CD4-positive, alpha-beta T cell treated with Interleukin-1 beta for 1 hour (primary cell): ENCODE measurements around the gene PTPRJ.
"Not testable (repeated sequence)": the region's sequence is repeated elsewhere in the genome, so short reads cannot be mapped to it uniquely, and the experiment has no call there.

Experiments
- DNase-seq, 2 donors: peaks; one replicate each; pipeline ENCODE4 v3.0.0-alpha.2; 2020 to 2022

PTPRJ gene

DNA sequence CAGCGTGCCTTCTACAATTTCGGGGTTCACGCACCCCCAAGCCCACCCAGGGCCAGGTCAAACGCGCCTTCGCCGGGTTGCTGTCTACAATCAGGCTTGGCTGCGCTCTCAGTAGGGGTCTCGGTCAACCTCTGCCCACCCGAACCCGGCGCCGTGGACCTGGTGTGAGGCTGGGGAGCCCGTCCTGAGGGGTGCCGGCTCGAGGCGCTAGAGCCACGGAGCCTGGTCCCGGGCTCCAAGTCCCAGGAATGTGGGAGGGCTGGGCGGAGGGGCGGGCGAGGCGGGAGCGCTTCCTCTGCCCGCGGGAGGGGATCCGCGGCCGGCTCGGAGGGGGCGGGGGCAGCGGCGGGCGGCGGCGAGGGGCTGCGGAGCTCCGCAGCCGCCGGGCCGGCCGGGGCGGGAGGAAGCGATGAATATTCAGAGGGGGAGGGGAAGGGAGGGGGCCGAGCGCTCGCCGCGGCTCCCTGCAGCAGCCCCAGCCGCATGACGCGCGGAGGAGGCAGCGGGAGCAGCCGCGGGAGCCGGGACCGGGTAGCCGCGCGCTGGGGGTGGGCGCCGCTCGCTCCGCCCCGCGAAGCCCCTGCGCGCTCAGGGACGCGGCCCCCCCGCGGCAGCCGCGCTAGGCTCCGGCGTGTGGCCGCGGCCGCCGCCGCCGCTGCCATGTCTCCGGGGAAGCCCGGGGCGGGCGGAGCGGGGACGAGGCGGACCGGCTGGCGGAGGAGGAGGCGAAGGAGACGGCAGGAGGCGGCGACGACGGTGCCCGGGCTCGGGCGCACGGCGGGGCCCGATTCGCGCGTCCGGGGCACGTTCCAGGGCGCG lies at the start of gene PTPRJ:
Gene PTPRJ (plus strand): TSS at position 472 of the 819 bp plus-strand sequence. CDS start 354 bp downstream, outside the sequence.
- DNase-seq, result peak; percentile 67 to 74

DNA sequence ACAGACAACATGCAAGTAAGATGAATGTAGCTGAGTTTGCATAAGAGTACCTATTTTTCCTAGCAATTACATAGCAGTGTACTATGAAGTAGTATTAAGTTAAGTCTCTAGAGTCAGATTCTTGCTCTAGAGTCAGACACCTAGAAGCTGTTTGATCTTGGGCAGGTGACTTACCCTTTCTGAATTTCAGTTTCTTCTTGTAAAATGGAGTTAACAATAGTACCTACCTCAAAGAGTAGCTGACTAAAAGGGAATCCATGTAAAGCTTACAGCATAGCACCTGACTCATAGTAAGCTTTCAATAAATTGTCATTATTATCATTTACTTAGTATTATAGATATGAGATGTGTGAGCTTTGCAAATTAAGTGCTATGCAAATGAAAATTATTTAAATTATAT lies 47.8 kb upstream of the PTPRJ start:
- DNase-seq, result no peak

DNA sequence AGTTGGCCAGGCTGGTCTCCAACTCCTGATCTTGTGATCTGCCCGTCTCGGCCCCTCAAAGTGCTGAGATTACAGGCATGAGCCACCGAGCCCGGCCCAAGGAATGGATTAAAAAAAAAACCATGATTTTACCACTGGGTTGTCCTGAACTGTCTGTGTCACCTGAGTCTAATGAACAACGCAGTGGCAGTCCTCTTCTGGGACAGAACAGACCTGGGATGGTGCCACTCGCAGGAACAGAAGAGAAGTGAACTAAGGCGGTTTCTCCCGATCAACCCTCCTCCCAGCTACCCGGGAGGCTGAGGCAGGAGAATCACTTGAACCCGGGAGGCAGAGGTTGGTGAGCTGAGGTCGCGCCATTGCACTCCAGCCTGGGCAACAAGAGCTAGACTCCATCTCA lies 46.6 kb upstream of the PTPRJ start:
- not testable (repeated sequence) for DNase-seq

DNA sequence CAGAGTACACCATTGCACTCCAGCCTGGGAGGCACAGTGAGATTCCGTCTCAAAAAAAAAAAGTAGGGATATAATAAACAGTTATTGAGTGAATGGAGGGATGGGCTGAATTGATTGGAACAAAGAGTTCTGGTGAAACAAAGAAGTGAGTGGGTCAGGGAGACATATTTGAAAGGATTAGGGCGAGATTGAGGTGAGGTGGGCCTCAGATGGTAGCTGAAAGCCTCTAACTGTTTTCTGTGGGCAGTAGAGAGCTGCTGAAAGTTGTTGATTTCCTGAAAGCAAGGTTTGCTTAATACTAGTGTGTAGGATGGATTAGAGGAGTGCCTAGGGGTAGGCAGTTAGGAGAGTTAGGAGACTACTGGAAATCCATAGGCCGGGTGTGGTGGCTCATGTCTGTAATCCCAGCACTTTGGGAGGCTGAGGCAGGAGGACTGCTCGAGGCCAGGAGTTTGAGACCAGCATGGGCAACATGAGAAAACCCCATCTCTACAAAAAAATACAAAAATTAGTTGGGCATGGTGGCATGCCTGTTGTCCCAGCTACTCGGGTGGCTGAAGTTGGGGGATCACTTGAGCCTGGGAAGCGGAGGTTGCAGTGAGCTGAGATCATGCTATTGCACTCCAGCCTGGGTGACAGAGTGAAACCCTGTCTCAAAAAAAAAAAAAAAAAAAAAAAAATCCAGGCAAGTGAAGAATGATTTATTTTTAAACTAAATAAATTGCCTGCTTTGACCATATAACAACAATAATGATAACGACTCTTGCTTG lies 41.4 kb upstream of the PTPRJ start:
- no peak for DNase-seq

DNA sequence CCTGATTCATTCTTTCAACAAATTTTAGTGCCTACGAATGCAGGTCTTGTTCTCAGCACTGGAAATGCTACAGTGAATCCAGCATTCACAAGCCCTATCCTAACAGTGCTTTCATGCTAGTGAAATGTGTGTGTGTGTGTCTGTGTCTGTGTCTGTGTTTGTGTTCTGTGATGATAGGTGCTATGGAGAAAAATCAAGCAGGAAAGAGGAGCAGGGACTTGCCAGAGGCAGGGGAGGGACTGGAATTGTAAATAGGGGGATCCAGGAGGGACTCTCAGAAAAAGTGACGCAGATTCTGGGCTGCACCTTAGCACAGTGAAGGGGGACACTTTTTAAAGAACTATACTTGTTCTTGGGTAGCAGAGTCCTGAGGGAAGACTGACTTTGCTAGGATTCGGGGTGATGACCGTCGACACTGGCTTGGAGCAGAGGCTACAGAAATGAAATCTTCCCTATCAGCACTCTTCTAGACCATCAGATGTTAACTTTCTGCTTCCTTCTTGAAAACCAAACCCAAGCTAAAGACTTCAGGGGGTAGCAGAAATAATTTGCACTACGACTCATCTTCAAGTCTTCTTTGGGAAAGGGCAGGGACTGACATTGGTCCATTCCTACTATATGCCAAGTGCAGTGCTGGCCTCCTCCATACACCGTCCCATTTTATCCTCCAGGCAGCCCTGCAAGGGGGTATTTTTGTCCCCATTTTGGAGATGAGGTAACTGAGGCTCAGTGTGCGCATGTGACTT lies 39.3 kb upstream of the PTPRJ start:
- no peak for DNase-seq

DNA sequence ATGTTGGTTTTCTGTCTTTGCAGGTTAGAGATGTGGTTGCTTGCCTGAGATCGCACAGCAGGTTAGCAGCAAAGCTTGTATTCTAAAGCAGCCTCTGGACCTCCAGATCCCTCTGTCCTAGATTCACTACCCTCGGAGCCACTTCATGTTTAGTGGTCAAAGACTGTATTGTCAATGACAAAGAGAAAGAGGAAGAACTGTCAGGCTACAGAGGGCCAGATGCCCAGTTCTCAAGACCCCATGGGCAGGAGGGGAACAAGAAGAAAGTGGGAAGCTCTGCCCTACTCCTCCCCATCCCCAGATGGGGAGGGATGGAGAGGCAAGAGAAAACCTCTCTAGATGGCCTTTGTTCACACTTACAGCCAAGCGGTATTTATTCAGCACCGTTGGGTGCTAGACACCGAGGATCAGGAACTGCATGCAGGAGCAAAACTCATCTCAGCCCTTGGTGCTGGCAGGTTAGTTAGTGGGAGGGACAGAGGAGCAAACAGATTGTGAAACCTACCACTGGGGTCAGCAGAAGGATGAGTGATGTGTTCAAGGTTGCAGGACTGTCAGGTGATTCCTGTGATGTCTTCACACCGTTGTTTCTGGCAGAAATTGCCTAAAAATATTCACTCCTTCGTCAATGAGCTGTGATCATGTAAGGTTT lies 38.3 kb upstream of the PTPRJ start:
- DNase-seq, result no peak

DNA sequence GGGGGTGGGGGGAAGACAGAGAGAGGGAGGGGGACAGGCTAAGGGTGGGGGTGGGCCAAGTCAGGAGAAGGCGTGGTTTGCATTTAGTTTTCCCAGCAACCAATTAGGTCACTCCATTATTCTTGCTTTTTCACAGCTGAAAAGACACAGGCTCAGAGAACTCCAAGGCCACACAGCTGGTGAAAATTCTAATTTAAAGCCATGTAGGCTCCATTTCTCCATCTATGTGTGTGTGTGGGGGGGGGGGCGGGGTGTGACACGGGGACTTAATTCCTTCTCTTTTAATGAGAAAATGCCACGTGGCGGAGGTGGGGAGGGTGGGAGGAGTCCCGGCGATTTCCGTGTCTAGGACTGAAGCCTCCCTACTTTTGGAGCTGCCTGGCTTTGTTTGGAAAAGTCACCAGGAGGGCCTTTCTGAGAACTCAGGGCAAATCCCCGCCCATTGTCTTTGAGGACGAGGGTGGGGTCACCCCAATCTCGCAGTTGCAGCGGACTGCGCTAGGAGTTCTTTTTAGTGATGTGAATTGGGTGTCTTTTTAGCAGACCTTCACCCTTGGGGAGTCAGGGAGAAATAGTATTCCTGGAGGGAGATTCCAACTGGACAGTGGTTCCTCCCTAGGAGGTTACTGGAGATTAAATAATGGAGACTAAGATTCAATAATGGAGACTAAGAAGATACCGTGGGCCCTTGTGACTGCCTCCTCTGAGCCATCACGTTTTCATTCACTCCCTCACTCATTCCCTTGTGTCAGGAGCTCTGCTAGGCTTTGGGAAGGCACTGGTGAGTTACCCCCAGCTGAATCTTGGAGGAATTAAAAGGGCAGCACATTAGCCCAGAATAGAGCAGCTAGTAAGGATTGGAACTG lies 36.4 kb upstream of the PTPRJ start:
- DNase-seq, result no peak

DNA sequence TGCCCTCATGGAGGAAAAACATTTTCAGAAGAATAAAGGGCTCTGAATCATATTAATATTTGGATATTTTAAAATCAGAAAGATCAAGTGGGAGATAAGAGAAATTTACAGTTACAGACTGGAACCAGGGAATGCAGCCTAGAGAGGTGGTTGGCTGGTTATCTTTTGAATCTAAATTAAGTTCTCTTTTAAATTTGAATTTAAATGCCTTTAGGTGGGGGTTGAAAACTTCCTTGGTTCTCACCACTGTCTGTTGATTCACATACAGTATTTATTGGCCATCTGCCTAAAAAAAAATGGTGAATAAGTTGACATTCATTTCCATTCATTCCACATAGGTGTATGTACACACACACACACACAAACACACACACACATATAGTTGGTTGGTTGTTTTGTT lies 35.7 kb upstream of the PTPRJ start:
- no peak for DNase-seq

DNA sequence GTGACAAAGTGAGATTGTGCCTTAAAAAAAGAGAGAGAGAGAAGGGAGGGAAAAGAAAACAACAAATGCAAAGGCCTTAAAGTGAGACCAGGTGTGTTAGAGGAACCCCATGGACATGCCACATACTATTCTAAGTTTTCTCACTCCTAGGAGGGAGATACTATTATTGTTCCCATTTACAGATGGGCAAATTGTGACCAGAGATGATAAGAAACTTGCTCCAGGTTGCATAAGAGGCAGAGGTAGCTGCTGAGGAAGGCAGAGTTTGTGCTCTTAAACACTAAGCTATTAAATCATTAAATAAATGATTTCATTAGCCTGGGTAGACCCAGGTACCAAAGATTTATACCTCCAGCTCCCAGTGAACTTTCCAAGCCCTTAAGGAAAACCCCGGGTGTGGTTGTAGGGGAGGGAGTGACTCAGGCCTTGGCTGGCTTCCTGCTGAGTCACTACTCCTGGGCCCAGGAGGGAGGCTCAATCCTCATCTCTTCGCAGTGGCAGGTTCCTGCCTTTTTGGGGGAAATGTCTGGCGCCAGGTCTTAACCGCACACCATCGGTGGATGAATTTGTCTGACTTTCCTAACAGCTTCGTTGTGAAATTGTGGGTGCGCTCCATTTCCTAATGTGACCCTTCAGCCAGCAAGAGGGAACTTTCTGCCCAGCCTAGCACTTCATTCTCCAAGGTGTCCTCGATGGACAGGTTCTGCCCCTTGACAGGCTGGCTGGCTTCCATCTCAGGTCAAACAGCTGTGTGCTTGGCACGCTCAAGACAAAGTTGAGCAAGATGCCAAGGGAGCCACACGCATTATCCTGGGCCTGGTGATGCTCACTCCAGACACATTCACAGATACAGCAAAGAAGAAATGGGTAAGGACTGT lies 33.4 kb upstream of the PTPRJ start:
- peak in 1 of 2 donors; percentile 68 for DNase-seq

DNA sequence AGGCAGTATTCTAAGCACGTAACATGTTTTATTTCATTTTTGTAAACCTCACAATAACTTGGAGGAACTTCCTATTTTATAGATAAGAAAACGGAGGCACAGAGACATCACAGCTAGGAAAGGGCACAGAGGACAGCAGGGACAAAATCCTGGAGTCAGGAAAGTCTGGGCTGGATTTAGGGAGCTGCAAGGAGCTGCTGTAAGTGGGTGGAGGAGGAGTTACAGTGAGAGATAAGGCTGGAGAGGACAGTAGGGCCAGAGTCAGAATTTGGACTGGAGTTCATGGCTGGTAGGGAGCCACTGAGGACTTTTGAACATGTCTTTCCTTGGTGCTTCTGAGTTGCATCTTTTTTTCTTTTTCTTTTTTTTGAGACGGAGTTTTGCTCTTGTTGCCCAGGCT lies 32.2 kb upstream of the PTPRJ start:
- no peak for DNase-seq

DNA sequence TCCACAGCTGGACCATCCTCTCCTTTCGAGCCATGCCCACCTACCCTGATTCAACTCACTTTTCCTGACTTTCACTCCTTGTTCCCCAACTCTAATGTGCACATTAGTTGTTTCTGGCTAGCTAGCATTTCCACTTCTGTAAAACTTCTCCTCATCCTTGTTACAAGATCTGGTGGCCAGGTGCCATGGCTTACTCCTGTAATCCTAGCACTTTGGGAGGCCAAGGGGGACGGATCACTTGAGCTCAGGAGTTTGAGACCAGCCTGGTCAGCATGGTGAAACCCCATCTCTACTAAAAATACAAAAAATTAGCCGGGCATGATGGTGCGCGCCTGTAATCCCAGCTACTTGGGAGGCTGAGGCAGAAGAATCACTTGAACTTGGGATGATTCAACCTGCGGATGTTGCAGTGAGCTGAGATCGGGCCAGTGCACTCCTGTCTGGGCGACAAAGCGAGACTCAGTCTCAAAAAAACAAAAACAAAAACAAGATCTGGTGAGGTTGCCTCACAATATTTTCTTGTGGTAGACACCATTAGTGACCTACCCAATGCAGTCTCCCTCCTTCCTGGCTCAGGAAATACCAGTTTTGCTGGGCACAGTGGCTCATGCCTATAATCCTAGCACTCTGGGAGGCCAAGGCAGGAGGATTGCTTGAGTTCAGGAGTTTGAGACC lies 31.2 kb upstream of the PTPRJ start:
- not testable (repeated sequence) for DNase-seq

DNA sequence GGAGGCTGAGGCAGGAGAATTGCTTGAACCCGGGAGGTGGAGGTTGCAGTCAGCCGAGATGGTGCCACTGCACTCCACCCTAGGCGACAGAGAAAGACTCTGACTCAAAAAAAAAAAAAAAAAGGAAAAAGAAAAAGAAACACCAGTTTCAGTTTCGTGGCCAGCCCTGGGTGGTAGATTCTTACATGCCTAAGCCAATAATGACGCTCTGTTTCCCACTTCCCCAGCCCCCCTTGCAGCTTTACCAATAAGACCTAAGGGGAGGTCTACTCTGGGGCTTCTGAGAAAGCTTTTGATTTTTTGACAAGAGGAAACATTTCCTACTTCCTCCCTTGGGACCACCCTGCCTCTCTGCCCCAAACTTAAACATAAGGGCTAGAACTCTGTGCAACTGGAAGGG lies 30.0 kb upstream of the PTPRJ start:
- peak; percentile 67 to 77 for DNase-seq

DNA sequence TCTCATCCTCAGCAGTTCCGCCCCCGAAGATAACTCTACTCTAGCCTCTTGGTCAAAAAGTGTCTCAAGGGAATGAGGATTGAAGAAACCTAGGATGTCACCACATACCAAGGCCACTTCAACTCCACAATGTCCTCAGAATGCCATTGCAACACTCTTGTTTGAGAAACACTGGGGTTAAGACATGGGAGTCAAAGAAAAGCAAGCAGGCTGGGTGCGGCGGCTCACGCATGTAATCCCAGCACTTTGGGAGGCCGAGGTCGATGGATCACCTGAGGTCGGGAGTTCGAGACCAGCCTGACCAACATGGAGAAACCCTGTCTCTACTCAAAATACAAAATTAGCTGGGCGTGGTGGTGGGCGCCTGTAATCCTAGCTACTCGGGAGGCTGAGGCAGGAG lies 28.9 kb upstream of the PTPRJ start:
- DNase-seq, result not testable (repeated sequence)

DNA sequence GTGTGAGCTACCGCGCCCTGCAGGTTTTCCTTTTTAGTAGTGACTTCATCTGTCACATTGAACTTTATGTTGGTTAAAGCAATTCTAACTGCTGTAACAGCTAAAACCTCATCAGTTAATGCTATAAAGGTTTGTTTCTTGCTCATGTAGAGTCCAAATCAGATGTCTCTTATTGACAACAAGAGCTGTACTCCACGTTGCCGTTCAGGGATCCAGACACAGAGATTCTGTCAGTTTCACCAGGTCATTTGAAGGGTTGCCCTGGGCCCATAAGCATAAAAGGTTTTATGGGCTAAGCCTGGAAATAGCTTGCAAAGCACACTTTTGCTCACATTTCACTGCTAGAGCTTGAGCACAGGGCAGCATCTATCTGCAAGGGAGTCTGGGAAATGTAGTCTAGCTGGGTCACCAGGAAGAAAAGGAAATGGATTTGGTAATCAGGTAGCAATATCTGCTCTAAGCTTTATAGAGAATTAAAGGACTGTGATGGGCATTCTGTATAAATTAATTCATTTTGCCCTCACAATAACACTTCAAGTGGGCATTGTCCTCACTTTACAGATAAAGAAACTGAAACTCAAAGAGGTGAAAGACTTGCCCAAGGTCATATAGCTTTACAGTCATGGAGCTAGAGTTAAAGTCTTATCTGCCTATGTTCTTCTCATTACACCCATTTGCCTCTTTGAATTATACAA lies 25.2 kb upstream of the PTPRJ start:
- DNase-seq, result no peak

DNA sequence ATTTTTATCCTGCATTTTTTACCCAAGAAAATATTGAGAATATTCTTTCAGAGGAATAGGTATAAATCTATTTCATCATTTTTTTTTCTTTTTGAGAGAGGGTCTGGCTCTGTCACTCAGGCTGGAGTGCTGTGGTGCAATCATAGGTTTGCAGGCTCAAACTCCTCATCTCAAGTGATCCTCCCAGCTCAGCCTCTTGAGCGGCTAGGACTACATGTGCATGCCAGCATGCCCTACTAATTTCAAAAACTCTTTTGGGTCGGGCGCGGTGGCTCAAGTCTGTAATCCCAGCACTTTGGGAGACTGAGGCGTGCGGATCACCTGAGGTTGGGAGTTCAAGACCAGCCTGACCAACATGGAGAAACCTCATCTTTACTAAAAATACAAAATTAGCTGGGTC lies 20.3 kb upstream of the PTPRJ start:
- no peak for DNase-seq

DNA sequence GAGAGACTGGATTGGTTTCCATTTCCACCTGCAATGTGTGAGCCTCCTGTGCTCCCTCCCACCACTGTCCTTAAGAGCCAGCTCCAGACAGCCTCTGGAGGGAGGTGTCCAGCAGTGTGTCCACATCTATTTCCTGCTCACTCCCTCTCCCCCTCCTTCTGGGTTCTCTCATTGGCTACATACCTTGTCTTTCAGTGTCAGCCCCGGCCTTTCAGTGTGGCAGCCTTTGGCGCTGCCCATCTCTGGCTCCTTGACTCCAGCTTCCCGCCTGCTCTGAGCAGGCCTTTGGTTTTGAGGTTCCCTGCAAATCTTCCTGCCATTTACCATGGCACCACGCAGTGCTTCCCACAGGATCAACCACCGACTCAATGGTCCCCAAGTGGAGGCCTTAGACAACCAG lies 19.0 kb upstream of the PTPRJ start:
- no peak for DNase-seq

DNA sequence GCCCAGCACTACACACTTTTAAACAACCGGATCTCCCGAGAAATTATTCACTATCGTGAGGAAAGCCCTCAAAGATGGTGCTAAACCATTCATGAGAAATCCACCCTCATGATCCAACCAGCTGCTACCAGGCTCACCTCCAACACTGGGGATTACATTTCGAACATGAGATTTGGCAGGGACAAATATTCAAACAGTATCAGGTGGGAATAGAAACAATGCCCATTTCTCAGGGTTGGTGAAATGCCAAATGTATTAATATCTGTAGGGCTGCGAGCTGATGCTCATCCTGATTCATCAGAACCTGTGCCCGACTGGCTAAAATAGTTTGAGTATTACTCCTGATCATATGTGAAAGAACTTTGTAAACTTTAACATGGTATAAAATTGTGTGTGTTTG lies 15.8 kb upstream of the PTPRJ start:
- no peak for DNase-seq

DNA sequence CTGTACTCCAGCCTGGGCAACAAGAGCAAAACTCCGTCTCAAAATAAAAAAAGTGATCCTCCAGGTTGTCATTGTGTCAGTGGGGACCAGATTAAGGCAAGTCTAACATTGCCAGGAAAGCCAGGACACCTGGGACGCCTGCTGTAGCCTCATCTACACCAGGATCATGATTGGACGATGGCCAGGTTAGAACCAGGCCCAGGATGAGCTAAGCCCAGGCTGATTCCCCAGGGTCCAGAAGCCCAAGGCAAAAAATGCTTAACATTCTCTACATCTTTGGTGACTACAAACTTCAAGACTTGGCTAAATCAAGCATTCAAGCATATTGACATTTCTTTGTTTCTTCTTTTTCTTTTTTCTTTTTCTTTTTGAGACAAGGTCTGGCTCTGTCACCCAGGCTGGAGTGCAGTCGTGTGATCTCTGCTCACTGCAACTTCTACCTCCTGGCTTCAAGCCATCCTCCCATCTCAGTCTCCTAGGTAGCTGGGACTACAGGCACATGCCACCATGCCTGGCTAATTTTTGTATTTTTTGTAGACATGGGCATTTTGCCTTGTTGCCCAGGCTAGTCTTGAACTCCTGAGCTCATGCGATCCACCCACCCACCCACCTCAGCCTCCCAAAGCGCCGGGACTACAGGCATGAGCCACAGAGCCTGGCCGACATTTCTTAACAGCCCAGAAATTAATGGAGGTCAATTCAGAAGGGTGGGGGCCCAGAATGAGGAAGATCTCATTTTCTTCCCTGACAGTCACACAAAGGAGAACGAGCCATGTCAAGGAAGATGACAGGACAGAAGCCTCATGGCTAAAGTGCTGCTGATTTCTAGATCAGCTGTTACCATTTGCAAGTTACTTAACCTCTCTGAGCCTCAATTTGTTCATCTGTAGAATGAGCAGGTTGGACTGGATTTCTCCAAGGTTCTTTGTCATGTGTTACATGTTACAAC lies 12.5 kb upstream of the PTPRJ start:
- DNase-seq, result no peak
